Caki2 (cell line): Measurements from ENCODE around the gene TEKT5. TPM values are rescaled to one million over a fixed set of nuclear protein-coding genes. Genes with fewer than 3 reads are reported as not detected.

Source experiments
- total RNA-seq: library from RNA; depleted of rRNA; stranded (reverse); fragments of >200 nt; shearing (Covaris generic); gene quantifications from 2 replicates; pipeline ENCODE4 v1.2.3, GENCODE V29; 2014; ENCODE audit warnings: low replicate concordance; rRNA removed

TEKT5 gene
- total RNA-seq, 1 experiment from 2014 or later, result not detected

Other genes starting within 250 kb of the TEKT5 start
- gene EMP2, start 114.3 kb downstream of the TEKT5 start, total RNA-seq, result 4.2 and 8.9 TPM in 2 replicates
- 35.2 and 57.7 TPM in 2 replicates for gene NUBP1, start 48.9 kb upstream of the TEKT5 start, total RNA-seq
- gene TVP23A, start 123.9 kb upstream of the TEKT5 start, total RNA-seq, result not detected in 2 replicates
- gene CIITA, start 182.3 kb upstream of the TEKT5 start, total RNA-seq, result not detected in 2 replicates
- gene DEXI, start 247.5 kb upstream of the TEKT5 start, total RNA-seq, result 68.1 and 71.5 TPM in 2 replicates
- 17.7 and 25.7 TPM in 2 replicates for gene CLEC16A, start 249.6 kb upstream of the TEKT5 start, total RNA-seq